BLaER1 (cell line): ENCODE data around the gene ITGB4.
"Not testable (repeated sequence)": the region's sequence is repeated elsewhere in the genome, so short reads cannot be mapped to it uniquely, and the experiment has no call there.

ENCODE experiments used
- H3K27ac ChIP-seq: shearing (Covaris generic); formaldehyde crosslinking; 2 replicates; pipeline ENCODE4 v1.8.1; 2022
- H3K27me3 ChIP-seq: shearing (Covaris generic); formaldehyde crosslinking; 2 replicates; pipeline ENCODE4 v1.8.1; 2022
- H3K36me3 ChIP-seq: shearing (Covaris generic); formaldehyde crosslinking; 2 replicates; pipeline ENCODE4 v1.8.1; 2022
- H3K4me1 ChIP-seq: shearing (Covaris generic); formaldehyde crosslinking; 2 replicates; pipeline ENCODE4 v1.8.1; 2022
- H3K4me2 ChIP-seq: shearing (Covaris generic); formaldehyde crosslinking; 2 replicates; pipeline ENCODE4 v1.8.1; 2022
- H3K4me3 ChIP-seq: shearing (Covaris generic); formaldehyde crosslinking; 2 replicates; pipeline ENCODE4 v1.8.1; 2022
- H3K9ac ChIP-seq: shearing (Covaris generic); formaldehyde crosslinking; 2 replicates; pipeline ENCODE4 v1.8.1; 2022
- H3K9me3 ChIP-seq: shearing (Covaris generic); formaldehyde crosslinking; 2 replicates; pipeline ENCODE4 v1.8.1; 2022
- H4K20me1 ChIP-seq: shearing (Covaris generic); formaldehyde crosslinking; 2 replicates; pipeline ENCODE4 v1.8.1; 2022
- Cebpa-rat ChIP-seq: shearing (Covaris generic); IDR thresholded peaks from 2 replicates; pipeline ENCODE4 v1.8.1; 2022

ITGB4 gene

DNA sequence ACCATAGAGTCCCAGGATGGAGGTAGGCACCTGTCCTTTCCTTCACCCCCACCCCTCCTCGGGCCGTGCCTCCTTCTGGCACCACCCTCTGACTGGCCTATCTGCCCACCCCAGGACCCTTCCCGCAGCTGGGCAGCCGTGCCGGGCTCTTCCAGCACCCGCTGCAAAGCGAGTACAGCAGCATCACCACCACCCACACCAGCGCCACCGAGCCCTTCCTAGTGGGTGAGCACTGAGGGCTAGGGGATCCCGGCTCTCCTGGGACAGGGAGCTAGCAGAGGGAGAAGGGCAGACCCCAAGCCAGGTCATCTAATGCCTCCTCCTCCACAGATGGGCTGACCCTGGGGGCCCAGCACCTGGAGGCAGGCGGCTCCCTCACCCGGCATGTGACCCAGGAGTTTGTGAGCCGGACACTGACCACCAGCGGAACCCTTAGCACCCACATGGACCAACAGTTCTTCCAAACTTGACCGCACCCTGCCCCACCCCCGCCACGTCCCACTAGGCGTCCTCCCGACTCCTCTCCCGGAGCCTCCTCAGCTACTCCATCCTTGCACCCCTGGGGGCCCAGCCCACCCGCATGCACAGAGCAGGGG is 35.9 kb downstream of the ITGB4 start:
- no peak overlapping the region for H3K4me2 ChIP-seq
- no peak for TF ChIP-seq Cebpa-rat
- H3K9me3 ChIP-seq = no peaks in the 10 kb centered on the region
- no peaks in the 10 kb centered on the region for H3K27me3 ChIP-seq
- no peak overlapping the region for H3K27ac ChIP-seq
- H3K36me3 ChIP-seq = peaks cover 26% of the 10 kb centered on the region; the same call in 1 of the 2 replicates
- no peaks in the 10 kb centered on the region for H4K20me1 ChIP-seq
- H3K4me3 ChIP-seq = no peak overlapping the region
- H3K4me1 ChIP-seq = peaks cover 37% of the 10 kb centered on the region
- H3K9ac ChIP-seq = no peak overlapping the region

DNA sequence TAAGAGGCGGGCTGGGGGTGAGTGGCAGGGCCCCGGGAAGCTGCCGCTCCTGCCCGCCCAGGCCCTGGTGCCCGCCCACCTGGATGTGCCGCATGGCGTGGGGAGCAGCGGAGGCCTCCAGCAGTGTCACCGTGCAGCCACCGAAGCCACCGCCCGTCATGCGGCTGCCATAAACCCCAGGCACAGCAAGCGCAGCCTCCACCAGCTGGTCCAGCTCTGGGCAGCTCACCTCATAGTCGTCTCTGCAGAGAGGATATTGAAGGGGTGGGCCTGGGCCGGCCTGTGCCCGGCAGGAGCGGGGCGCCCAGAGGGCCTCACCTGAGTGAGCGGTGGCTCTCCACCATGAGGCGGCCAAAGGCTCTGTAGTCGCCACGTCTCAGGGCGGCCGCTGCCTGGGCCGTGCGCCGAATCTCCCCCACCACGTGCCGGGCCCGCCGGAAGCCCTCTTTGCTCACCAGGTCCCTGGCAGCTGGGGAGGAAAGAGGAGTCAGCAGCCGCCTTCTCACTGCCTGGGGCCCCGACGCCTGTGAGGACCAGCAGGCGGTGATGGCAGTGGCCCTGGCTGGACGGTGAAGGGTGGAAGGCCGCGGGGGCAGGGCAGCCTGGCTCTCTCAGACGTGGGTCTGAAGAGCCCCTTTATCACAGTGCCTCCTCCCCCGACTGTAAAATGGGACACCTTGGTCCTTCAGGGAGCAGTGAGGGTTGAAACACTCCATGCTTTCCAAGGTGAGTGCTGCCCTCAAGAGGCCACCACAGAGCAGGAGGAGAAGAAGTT is 37.1 kb downstream of the ITGB4 start:
- Histone ChIP-seq H3K4me3 (no peak overlapping the region), H3K27ac (no peak overlapping the region), H4K20me1 (no peaks in the 10 kb centered on the region), H3K4me2 (no peak overlapping the region), H3K9ac (no peak overlapping the region), H3K4me1 (peaks cover 38% of the 10 kb centered on the region), H3K9me3 (no peaks in the 10 kb centered on the region), H3K36me3 (peaks cover 32% of the 10 kb centered on the region; the same call in 1 of the 2 replicates), H3K27me3 (no peaks in the 10 kb centered on the region)
- TF ChIP-seq Cebpa-rat = no peak

DNA sequence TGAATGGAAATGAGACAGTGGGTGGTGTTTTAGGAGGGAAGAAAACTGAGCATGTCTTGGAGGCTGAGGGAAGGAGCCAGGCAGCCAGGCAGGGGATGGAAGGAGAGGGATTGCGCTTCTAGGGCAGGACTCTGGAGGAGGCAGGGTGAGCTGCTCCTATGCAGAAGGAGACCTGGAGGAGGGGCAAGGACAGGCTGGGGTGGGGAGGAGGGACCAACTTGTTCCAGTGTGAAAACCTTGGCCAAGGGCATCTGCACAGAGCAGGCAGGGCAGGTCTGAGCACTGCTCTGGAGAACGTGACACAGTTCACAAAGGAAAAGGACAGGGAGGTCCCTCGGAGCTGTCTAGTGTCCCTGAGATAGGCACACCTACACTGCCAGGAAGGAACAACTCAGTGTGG is 38.2 kb downstream of the ITGB4 start:
- Histone ChIP-seq H3K9ac (no peak overlapping the region), H3K4me3 (no peak overlapping the region), H3K36me3 (peaks cover 32% of the 10 kb centered on the region; the same call in 1 of the 2 replicates), H3K9me3 (no peaks in the 10 kb centered on the region), H3K4me1 (peaks cover 39% of the 10 kb centered on the region), H4K20me1 (no peaks in the 10 kb centered on the region), H3K27me3 (no peaks in the 10 kb centered on the region), H3K4me2 (no peak overlapping the region), H3K27ac (no peak overlapping the region)
- TF ChIP-seq Cebpa-rat = no peak

GRCh38 chr17:75759978-75760640 is 38.9 kb downstream of the ITGB4 start:
- not testable (repeated sequence) for H3K9ac ChIP-seq, H3K9me3 ChIP-seq, H4K20me1 ChIP-seq, H3K27ac ChIP-seq, H3K27me3 ChIP-seq, H3K4me3 ChIP-seq, H3K4me2 ChIP-seq
- Histone ChIP-seq H3K36me3 (peaks cover 32% of the 10 kb centered on the region; the same call in 1 of the 2 replicates), H3K4me1 (peaks cover 37% of the 10 kb centered on the region)

DNA sequence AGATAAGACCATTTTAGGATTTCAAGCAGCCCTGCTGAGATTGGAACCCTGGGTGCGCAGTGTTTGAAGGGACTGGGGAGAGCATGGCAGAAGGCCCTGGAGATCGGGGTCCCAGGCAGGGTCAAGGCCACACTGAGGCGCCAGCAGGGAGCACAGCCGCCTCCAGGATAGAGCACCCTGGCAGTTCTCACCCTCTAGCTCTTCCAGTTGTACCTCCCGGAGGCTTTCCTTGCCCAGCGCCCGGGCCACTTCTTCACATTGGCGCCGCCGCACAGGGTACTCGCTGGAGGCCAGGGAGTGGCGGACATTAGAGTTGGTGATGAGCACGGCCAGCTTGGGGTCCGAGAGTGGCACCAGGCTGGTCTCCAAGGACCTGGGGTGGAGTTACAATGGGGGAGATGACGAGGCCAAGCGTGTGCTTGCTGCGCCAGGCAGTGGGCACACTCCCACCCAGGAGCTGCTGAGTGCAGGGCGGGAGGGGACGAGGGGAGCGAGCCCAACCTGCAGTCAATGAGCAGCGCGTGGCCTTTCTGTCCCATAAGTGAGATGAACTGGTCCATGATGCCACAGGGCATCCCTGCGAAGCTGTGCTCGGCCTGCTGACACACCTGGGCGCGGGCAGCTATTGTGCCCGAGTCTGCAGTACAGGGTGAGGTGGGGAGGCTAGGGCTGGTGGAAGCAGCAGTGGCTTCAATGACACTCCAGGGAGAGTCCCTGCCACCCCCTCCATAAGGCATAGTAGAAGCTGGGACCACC is 41.4 kb downstream of the ITGB4 start:
- no peak for TF ChIP-seq Cebpa-rat
- no peaks in the 10 kb centered on the region for H3K27me3 ChIP-seq
- H3K9me3 ChIP-seq = no peaks in the 10 kb centered on the region
- H3K36me3 ChIP-seq = peaks cover 20% of the 10 kb centered on the region; the same call in 1 of the 2 replicates
- H4K20me1 ChIP-seq = no peaks in the 10 kb centered on the region
- no peak overlapping the region; the same call in 1 of the 2 replicates for H3K9ac ChIP-seq
- H3K27ac ChIP-seq = no peak overlapping the region
- H3K4me1 ChIP-seq = peaks cover 36% of the 10 kb centered on the region
- no peak overlapping the region for H3K4me3 ChIP-seq
- peak overlapping the region; percentile 100 for H3K4me2 ChIP-seq

GRCh38 chr17:75763269-75763607 is 42.0 kb downstream of the ITGB4 start:
- Histone ChIP-seq H3K9me3 (no peaks in the 10 kb centered on the region), H4K20me1 (no peaks in the 10 kb centered on the region), H3K4me1 (peaks cover 36% of the 10 kb centered on the region), H3K4me2 (peak overlapping the region; percentile 100), H3K9ac (peak overlapping the region; percentile 86), H3K27me3 (no peaks in the 10 kb centered on the region), H3K27ac (peak overlapping the region; percentile 88; the same call in 1 of the 2 replicates), H3K4me3 (no peak overlapping the region), H3K36me3 (peaks cover 14% of the 10 kb centered on the region; the same call in 1 of the 2 replicates)
- no peak for TF ChIP-seq Cebpa-rat

DNA sequence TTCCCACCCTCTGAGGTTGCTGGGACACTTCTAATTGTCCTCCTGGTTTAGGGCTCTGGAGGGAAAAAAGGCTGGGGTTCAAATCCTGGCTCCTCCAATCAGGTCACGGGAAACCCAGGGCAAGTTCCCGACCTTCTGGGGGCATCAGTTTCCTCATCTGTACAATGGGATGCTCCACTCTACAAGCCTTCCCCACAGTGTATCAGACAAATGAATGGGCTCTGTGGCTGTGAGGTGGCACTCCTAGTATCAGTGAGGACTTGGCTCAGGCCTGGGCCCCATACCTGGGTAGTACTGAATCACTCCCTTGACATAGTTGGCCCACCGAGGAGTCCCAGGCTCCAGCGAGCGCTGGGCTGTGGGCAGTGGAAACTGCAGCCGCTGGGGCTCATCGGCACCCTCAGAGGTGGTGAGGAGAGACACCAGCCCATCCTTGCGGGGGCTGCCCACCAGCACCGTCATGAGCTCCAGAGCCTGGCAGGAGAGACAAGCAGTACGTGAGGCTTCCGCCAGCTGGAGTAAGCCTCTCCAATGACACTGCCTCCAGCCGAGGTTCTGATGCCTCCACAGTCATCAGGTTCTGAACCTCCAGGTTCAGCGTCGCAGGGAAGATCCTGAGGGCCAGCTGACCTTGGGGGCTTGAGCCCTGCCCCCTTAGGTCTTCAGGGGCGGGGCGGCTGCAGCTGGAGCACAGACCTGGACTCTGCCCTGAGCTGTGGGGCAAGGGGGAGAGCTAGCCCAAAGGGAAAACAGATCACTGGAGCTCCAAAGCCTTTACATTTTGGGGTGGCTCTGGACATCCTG is 42.6 kb downstream of the ITGB4 start:
- Histone ChIP-seq H3K9ac (peak overlapping the region; percentile 86), H3K4me1 (peaks cover 36% of the 10 kb centered on the region), H3K4me2 (peak overlapping the region; percentile 100), H3K9me3 (no peaks in the 10 kb centered on the region), H3K36me3 (peaks cover 8% of the 10 kb centered on the region; the same call in 1 of the 2 replicates), H3K27ac (peak overlapping the region; percentile 88), H3K4me3 (peak overlapping the region; percentile 78), H3K27me3 (no peaks in the 10 kb centered on the region), H4K20me1 (no peaks in the 10 kb centered on the region)
- no peak for TF ChIP-seq Cebpa-rat

DNA sequence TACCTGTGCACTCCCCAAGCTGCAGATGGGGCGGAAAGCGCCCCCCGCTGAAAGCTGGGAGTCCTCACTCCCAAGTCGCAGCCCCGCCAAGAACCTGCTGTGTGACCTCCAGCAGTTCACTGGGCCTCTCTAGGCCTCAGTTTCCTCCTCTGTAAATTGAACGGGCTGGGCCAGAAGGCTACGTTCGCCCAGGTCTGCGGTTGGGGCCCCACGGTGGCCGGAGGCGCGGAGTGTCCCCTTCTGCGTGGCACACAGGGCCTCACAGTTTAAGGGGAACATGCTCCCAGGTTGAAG is 43.1 kb downstream of the ITGB4 start:
- Histone ChIP-seq H3K4me3 (peak overlapping the region; percentile 78), H3K36me3 (peaks cover 6% of the 10 kb centered on the region; the same call in 1 of the 2 replicates), H3K27me3 (no peaks in the 10 kb centered on the region), H3K9ac (peak overlapping the region; percentile 86), H3K27ac (peak overlapping the region; percentile 88), H3K4me1 (peaks cover 36% of the 10 kb centered on the region), H3K4me2 (peak overlapping the region; percentile 100), H4K20me1 (no peaks in the 10 kb centered on the region), H3K9me3 (no peaks in the 10 kb centered on the region)
- no peak for TF ChIP-seq Cebpa-rat
